HG03196 (cell line): Measurements from ENCODE around the gene RASA1.
"Not testable (repeated sequence)": the region's sequence is repeated elsewhere in the genome, so short reads cannot be mapped to it uniquely, and the experiment has no call there.

Experiments used
- ATAC-seq: cut with Tn5 transposase; IDR thresholded peaks from one replicate; pipeline ENCODE4 v1.9.1; 2021; ENCODE audit not compliant: unreplicated experiment

The RASA1 gene

GRCh38 chr5:87267574-87268125, at the start of gene RASA1:
TSS of gene RASA1 (plus strand) at chr5:87267883. CDS start at chr5:87268452, 569 bp downstream.
- peak; percentile 49 for ATAC-seq

- ATAC-seq: no peak
Measured at GRCh38 chr5:87229780-87230179, 37.9 kb upstream of the RASA1 start.

- ATAC-seq: peak; percentile 96
Measured at GRCh38 chr5:87231037-87231808, 36.5 kb upstream of the RASA1 start.

- ATAC-seq: no peak
Measured at GRCh38 chr5:87233143-87233542, 34.5 kb upstream of the RASA1 start.

- ATAC-seq: no peak
Measured at GRCh38 chr5:87241555-87241954, 26.1 kb upstream of the RASA1 start.

GRCh38 chr5:87242242-87242641, 25.4 kb upstream of the RASA1 start:
- ATAC-seq: no peak

- ATAC-seq: no peak
Measured at GRCh38 chr5:87243161-87243844, 24.4 kb upstream of the RASA1 start.

- ATAC-seq: no peak
Measured at GRCh38 chr5:87245451-87245850, 22.2 kb upstream of the RASA1 start.

GRCh38 chr5:87246061-87246460, 21.6 kb upstream of the RASA1 start:
- ATAC-seq: no peak

- no peak for ATAC-seq
Measured at GRCh38 chr5:87252283-87252605, 15.4 kb upstream of the RASA1 start.

- ATAC-seq: no peak
Measured at GRCh38 chr5:87254035-87254434, 13.6 kb upstream of the RASA1 start.

GRCh38 chr5:87258507-87258906, 9.2 kb upstream of the RASA1 start:
- no peak for ATAC-seq

GRCh38 chr5:87260604-87261192, 7.0 kb upstream of the RASA1 start:
- ATAC-seq: no peak

GRCh38 chr5:87263498-87263897, 4.2 kb upstream of the RASA1 start:
- no peak for ATAC-seq

- ATAC-seq: peak; percentile 20
Measured at GRCh38 chr5:87266914-87267573, 639 bp upstream of the RASA1 start.

GRCh38 chr5:87268126-87268969, 665 bp downstream of the RASA1 start:
- ATAC-seq: peak; percentile 57

GRCh38 chr5:87268970-87269377, 1.3 kb downstream of the RASA1 start:
- ATAC-seq: no peak

GRCh38 chr5:87270888-87271287, 3.2 kb downstream of the RASA1 start:
- ATAC-seq: not testable (repeated sequence)

- no peak for ATAC-seq
Measured at GRCh38 chr5:87276655-87277054, 9.0 kb downstream of the RASA1 start.

- ATAC-seq: no peak
Measured at GRCh38 chr5:87277279-87277835, 9.7 kb downstream of the RASA1 start.
